Prostate gland (tissue), 2 donors: ENCODE data around the gene MAN2A2. TPM values are rescaled to one million over a fixed set of nuclear protein-coding genes. Genes with fewer than 3 reads are reported as not detected.
A peak's percentile ranks its signal among the peaks of the same experiment; 100 is the strongest.

Experiments used
- DNase-seq: peaks from one replicate; pipeline ENCODE4 v3.0.0-alpha.2; 2019; ENCODE audit warnings: low spot score
- H3K27ac ChIP-seq, 2 donors: fragments of 200-600 bp; sonication (generic); 2 replicates each; pipeline ENCODE4 v1.5.1; 2017 to 2019
- H3K27me3 ChIP-seq: fragments of 200-600 bp; sonication (generic); replicated peaks from 2 replicates; pipeline ENCODE4 v1.5.1; 2019; ENCODE audit not compliant: insufficient read depth
- H3K36me3 ChIP-seq, 2 donors: fragments of 200-600 bp; sonication (generic); 1 replicate in 1 of 2; 2 replicates in 1 of 2; pipeline versions ENCODE4 v1.5.1 to v1.8.1; 2017 to 2019
- H3K4me1 ChIP-seq: fragments of 200-600 bp; sonication (generic); replicated peaks from 2 replicates; pipeline ENCODE4 v1.5.1; 2019
- H3K4me3 ChIP-seq, 2 donors: fragments of 200-600 bp; sonication (generic); 2 replicates each; pipeline ENCODE4 v1.5.1; 2017 to 2019
- H3K9me3 ChIP-seq: fragments of 200-600 bp; sonication (generic); 2 replicates; pipeline ENCODE4 v1.5.1; 2017
- POLR2A ChIP-seq: fragments of 450-650 bp; IDR thresholded peaks from one replicate; pipeline ENCODE4 v1.6.1; 2016; ENCODE audit warnings: antibody characterized with exemption, mild to moderate bottlenecking
- POLR2AphosphoS5 ChIP-seq: sonication (generic); formaldehyde crosslinking; IDR thresholded peaks from one replicate; pipeline ENCODE4 v1.6.1; 2017; ENCODE audit warnings: antibody characterized with exemption
- WGBS: methylation state at CpG from one replicate; pipeline ENCODE4 v1.1.5; 2018; 5-methylcytosine and 5-hydroxymethylcytosine counted together
- intact Hi-C: fragments of 100-400 bp; cut with DNase I; formaldehyde crosslinking; loops from one replicate; pipeline ENCODE4 v1.14.2; 2022
- total RNA-seq, 2 donors: library from RNA; depleted of rRNA; stranded (reverse); fragments of >200 nt; gene quantifications; one replicate each; pipeline ENCODE4 v1.1.0, GENCODE V29; 2016
- TF ChIP-seq, protein P1 (sequence below), 4 experiments: fragments of 200-600 bp in 2 of 4; fragments of 450-650 bp in 2 of 4; sonication (generic) in 2 of 4; IDR thresholded peaks; 1 replicate in 3 of 4; 2 replicates in 1 of 4; pipeline ENCODE4 v1.5.1; 2016 to 2019; ENCODE audit warnings: antibody characterized with exemption in 4 of 4, mild to moderate bottlenecking in 2 of 4, moderate library complexity in 2 of 4

Gene MAN2A2
- total RNA-seq, 2 donors from 2014 or later, result 46.6 to 113 TPM

DNA sequence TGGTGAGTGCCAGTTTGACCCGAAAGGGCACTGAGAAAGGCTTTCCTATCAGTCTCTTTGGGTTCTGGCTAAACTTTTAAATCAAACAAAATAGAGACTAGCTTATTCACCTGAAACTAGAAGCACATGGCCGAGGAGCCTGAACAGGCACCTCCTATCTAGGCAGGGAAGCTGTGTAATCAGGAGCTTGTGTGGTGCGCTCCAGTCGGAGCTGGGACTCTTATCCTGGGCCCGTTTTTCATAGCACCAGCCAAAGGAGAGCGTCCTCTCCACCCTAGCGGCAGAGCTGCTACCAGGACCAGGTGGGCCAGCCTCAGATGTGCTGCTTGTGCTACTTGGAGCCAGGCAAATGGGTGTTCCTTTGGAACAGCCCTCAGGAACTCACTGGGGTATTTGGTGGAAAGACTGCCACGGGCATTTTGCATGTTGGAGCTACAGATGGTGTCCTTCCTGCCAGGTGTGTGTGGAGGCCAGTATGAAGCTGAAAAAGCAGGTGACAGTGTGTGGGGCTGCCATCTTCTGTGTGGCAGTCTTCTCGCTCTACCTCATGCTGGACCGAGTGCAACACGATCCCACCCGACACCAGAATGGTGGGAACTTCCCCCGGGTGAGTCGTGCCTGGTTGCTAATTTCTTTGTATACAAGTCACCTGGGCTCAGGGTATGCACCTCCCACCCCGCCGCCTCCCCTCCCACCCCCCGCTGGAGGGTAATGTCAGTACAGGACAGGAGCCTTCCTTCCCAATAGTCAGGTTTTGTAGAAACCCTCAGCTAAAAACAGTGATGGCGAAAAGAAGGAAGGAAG, 833 bp downstream of the MAN2A2 start:
- 40% methylated on average over 18 of the region's 18 CpGs for whole genome bisulfite sequencing
- intact Hi-C loops, result loop anchor here (2.0 kb wide), 1 partner anchor 29 kb away; the partner anchor contains the start of gene HDDC3
- no peaks in the 10 kb centered on the region for H3K9me3 ChIP-seq
- H3K36me3 ChIP-seq, result peaks cover 7 to 8% of the 10 kb centered on the region in 2 donors
- TF ChIP-seq, protein P1, sequence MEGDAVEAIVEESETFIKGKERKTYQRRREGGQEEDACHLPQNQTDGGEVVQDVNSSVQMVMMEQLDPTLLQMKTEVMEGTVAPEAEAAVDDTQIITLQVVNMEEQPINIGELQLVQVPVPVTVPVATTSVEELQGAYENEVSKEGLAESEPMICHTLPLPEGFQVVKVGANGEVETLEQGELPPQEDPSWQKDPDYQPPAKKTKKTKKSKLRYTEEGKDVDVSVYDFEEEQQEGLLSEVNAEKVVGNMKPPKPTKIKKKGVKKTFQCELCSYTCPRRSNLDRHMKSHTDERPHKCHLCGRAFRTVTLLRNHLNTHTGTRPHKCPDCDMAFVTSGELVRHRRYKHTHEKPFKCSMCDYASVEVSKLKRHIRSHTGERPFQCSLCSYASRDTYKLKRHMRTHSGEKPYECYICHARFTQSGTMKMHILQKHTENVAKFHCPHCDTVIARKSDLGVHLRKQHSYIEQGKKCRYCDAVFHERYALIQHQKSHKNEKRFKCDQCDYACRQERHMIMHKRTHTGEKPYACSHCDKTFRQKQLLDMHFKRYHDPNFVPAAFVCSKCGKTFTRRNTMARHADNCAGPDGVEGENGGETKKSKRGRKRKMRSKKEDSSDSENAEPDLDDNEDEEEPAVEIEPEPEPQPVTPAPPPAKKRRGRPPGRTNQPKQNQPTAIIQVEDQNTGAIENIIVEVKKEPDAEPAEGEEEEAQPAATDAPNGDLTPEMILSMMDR (IDR thresholded peaks at IDR 0.05), result no peak
- H3K27ac ChIP-seq, result peak overlapping the region; percentile 87 to 93
- no peaks in the 10 kb centered on the region for H3K27me3 ChIP-seq
- H3K4me3 ChIP-seq, result peak overlapping the region; percentile 66 to 71
- no peak for DNase-seq
- peaks cover 9% of the 10 kb centered on the region for H3K4me1 ChIP-seq

GRCh38 chr15:90904746-90905145, 1.6 kb downstream of the MAN2A2 start:
- WGBS, result 96% methylated on average over 9 of the region's 9 CpGs
- Histone ChIP-seq H3K9me3 (no peaks in the 10 kb centered on the region), H3K27ac (no peak overlapping the region), H3K4me1 (peaks cover 9% of the 10 kb centered on the region), H3K27me3 (no peaks in the 10 kb centered on the region), H3K4me3 (no peak overlapping the region), H3K36me3 (peaks cover 7 to 8% of the 10 kb centered on the region in 2 donors)
- intact Hi-C loops, result no loop called here
- TF ChIP-seq, protein P1 (IDR thresholded peaks at IDR 0.05), result no peak
- TF ChIP-seq POLR2AphosphoS5, result no peak
- no peak for TF ChIP-seq POLR2A
- no peak for DNase-seq

- Histone ChIP-seq H3K9me3 (no peaks in the 10 kb centered on the region), H3K27ac (no peak overlapping the region), H3K4me1 (peaks cover 9% of the 10 kb centered on the region), H3K36me3 (peaks cover 8 to 12% of the 10 kb centered on the region in 2 donors), H3K27me3 (no peaks in the 10 kb centered on the region), H3K4me3 (no peak overlapping the region)
- WGBS, result 94% methylated on average over 26 of the region's 28 CpGs
- TF ChIP-seq POLR2AphosphoS5 (no peak), POLR2A (no peak)
- TF ChIP-seq, protein P1 (IDR thresholded peaks at IDR 0.05), result no peak
- no peak for DNase-seq
- intact Hi-C loops, result no loop called here
Observed at GRCh38 chr15:90905306-90906180, 2.4 kb downstream of the MAN2A2 start.

DNA sequence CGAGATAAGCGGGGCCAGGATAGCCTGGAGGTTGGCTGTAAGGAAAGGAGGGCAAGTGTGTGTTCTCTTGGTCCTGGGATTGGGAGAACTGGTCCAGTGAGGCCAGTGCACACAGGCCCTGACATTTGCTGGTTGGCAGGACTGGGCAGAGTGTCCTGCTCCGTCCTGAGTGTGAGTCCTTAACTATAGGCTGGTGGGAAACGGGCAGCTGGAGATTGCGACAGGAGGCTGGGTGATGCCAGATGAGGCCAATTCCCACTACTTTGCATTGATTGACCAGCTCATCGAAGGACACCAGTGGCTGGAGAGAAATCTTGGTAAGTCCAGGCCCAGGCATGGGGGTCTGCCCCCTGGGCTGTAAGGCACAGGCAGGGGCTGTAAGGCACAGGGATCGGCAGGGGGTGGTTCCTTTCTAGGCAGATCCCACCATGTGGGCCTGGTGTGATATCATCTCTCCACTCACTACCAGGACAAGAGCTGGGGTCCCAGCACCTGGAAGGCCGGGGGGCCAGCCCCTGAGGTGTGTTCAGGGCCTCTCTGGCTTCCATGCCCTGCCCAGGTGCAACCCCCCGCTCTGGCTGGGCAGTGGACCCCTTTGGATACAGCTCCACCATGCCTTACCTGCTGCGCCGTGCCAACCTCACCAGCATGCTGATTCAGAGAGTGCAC, 3.2 kb downstream of the MAN2A2 start:
- Histone ChIP-seq H3K9me3 (no peaks in the 10 kb centered on the region), H3K27me3 (no peaks in the 10 kb centered on the region), H3K27ac (no peak overlapping the region), H3K4me3 (no peak overlapping the region), H3K4me1 (peaks cover 9% of the 10 kb centered on the region), H3K36me3 (peaks cover 16 to 19% of the 10 kb centered on the region in 2 donors)
- TF ChIP-seq POLR2A, result no peak
- TF ChIP-seq, protein P1 (IDR thresholded peaks at IDR 0.05), result no peak
- no peak for TF ChIP-seq POLR2AphosphoS5
- DNase-seq, result no peak
- intact Hi-C loops, result no loop called here
- WGBS, result 93% methylated on average over 10 of the region's 11 CpGs
